Gastrocnemius medialis (tissue), 4 donors: ENCODE data around the gene FGF14. TPM values are rescaled to one million over a fixed set of nuclear protein-coding genes. Genes with fewer than 3 reads are reported as not detected.

Experiments
- ATAC-seq, 2 donors: fragments of 150-250 bp; one replicate each; pipeline ENCODE4 v1.9.1; 2016
- DNase-seq, 2 donors: peaks; one replicate each; pipeline ENCODE4 v3.0.0-alpha.2; 2019
- H3K27ac ChIP-seq, 4 donors: fragments of 200-600 bp; sonication (generic); 1 replicate in 1 of 4; 2 replicates in 3 of 4; pipeline ENCODE4 v1.5.1; 2016 to 2018; ENCODE audit warnings: mild to moderate bottlenecking in 2 of 4, moderate library complexity in 1 of 4
- H3K27me3 ChIP-seq, 3 donors: fragments of 200-600 bp; sonication (generic) in 2 of 3; 1 replicate in 1 of 3; 2 replicates in 2 of 3; pipeline versions ENCODE4 v1.5.1 to v1.6.0; 2016 to 2019; ENCODE audit warnings: mild to moderate bottlenecking in 1 of 3, moderate library complexity in 1 of 3
- H3K36me3 ChIP-seq, 2 donors: fragments of 200-600 bp; sonication (generic) in 1 of 2; one replicate each; pipeline ENCODE4 v1.5.1; 2017 to 2018
- H3K4me1 ChIP-seq, 2 donors: fragments of 200-600 bp; sonication (generic) in 1 of 2; one replicate each; pipeline ENCODE4 v1.5.1; 2016 to 2017; ENCODE audit warnings: mild to moderate bottlenecking in 2 of 2
- H3K4me3 ChIP-seq, 4 donors: fragments of 200-600 bp; sonication (generic) in 3 of 4; 1 replicate in 1 of 4; 2 replicates in 3 of 4; pipeline ENCODE4 v1.5.1; 2016 to 2019; ENCODE audit warnings: mild to moderate bottlenecking in 2 of 4
- H3K9me3 ChIP-seq, 3 donors: fragments of 200-600 bp; sonication (generic) in 2 of 3; 1 replicate in 1 of 3; 2 replicates in 2 of 3; pipeline ENCODE4 v1.5.1; 2016 to 2019
- POLR2A ChIP-seq, 2 donors: fragments of 450-650 bp; IDR thresholded peaks; one replicate each; pipeline ENCODE4 v1.6.1; 2017; ENCODE audit warnings: antibody characterized with exemption in 2 of 2, mild to moderate bottlenecking in 2 of 2, moderate library complexity in 2 of 2
- in situ Hi-C, 4 donors: fragments of 200-750 bp; cut with MboI; loops; one replicate each; pipeline versions ENCODE4 v1.15.0 to v1.8.0; 2017; ENCODE audit warnings: low sequenced_read_pairs in 4 of 4
- intact Hi-C: fragments of 100-400 bp; cut with DNase I; formaldehyde crosslinking; loops from one replicate; pipeline ENCODE4 v1.15.1; 2023; ENCODE audit warnings: low total_unique reads
- total RNA-seq, 4 donors: library from RNA; depleted of rRNA; stranded (reverse); fragments of >200 nt; gene quantifications; one replicate each; pipeline versions ENCODE4 v1.1.0 to v1.2.3, GENCODE V29; 2016
- TF ChIP-seq, protein P1 (sequence below), 5 experiments: fragments of 450-650 bp in 3 of 5; fragments of 200-600 bp in 2 of 5; sonication (generic) in 2 of 5; IDR thresholded peaks in 4 of 5; conservative IDR thresholded peaks in 1 of 5; 1 replicate in 4 of 5; 2 replicates in 1 of 5; pipeline ENCODE4 v1.5.1; 2016 to 2019; ENCODE audit warnings: antibody characterized with exemption in 5 of 5, mild to moderate bottlenecking in 3 of 5, moderate library complexity in 3 of 5

FGF14 gene
- total RNA-seq, 4 donors from 2014 or later, result 0.02 TPM; not detected in 3

DNA sequence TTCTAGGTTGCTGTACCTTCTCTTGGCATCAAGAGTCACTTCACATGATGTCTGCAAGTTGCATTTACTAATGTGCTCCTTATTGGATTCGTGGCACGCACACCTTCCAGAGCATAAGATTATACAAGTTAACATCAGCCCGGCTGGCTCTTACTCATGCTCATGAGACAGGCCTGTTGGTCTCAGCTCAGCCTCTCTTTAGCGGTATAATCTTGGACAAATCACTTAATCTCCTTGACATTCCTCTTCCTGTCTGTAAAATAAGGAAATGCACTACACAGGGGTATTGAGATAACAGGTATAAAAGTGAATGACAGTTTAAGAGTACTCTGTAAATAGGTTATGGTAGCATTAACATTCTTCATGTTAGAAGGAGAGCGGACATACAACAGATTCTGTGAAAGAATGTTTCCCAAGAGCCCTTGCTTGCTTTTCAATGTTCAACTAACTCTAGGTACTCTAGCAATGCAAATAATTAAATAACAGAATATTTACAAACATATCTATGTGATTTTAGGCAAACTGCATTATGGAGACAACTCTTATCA is 181.1 kb downstream of the FGF14 start:
- no peaks in the 10 kb centered on the region for H3K4me1 ChIP-seq
- H3K27me3 ChIP-seq, result no peaks in the 10 kb centered on the region
- no peak for DNase-seq
- in situ Hi-C loops (no loop called here), intact Hi-C loops (no loop called here)
- H3K4me3 ChIP-seq, result no peak overlapping the region
- ATAC-seq, result no peak
- TF ChIP-seq POLR2A (IDR thresholded peaks at IDR 0.05), result no peak
- TF ChIP-seq, protein P1, sequence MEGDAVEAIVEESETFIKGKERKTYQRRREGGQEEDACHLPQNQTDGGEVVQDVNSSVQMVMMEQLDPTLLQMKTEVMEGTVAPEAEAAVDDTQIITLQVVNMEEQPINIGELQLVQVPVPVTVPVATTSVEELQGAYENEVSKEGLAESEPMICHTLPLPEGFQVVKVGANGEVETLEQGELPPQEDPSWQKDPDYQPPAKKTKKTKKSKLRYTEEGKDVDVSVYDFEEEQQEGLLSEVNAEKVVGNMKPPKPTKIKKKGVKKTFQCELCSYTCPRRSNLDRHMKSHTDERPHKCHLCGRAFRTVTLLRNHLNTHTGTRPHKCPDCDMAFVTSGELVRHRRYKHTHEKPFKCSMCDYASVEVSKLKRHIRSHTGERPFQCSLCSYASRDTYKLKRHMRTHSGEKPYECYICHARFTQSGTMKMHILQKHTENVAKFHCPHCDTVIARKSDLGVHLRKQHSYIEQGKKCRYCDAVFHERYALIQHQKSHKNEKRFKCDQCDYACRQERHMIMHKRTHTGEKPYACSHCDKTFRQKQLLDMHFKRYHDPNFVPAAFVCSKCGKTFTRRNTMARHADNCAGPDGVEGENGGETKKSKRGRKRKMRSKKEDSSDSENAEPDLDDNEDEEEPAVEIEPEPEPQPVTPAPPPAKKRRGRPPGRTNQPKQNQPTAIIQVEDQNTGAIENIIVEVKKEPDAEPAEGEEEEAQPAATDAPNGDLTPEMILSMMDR (IDR thresholded peaks at IDR 0.05 in 4 of 5, conservative IDR thresholded peaks at IDR 0.05 in 1 of 5), result no peak
- no peaks in the 10 kb centered on the region for H3K9me3 ChIP-seq
- no peak overlapping the region for H3K27ac ChIP-seq
- H3K36me3 ChIP-seq, result no peaks in the 10 kb centered on the region

DNA sequence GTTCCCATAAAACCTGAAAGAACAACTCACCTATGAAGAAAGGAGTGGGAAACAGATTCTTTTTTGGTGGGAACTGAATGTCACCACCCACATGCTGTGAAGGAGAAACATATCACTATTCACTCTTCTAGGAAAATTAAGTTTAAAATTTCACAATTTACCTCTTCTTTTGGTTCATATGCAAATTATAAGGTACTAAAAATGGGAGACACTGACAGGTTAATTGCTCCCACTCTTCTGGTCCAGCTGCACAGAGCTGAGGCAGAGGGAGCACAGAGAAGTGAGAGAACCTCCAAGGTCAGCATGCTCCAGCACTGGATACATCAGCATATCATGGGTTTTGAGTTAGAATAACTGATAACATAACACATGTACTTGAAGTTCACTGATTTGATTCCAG is 186.9 kb downstream of the FGF14 start:
- ATAC-seq (no peak), DNase-seq (no peak)
- H3K4me3 ChIP-seq, result no peak overlapping the region
- H3K4me1 ChIP-seq, result no peaks in the 10 kb centered on the region
- no peaks in the 10 kb centered on the region for H3K36me3 ChIP-seq
- H3K9me3 ChIP-seq, result no peaks in the 10 kb centered on the region
- no peak overlapping the region for H3K27ac ChIP-seq
- no peaks in the 10 kb centered on the region for H3K27me3 ChIP-seq
- TF ChIP-seq, protein P1 (IDR thresholded peaks at IDR 0.05 in 4 of 5, conservative IDR thresholded peaks at IDR 0.05 in 1 of 5), result no peak
- no peak for TF ChIP-seq POLR2A (IDR thresholded peaks at IDR 0.05)
- intact Hi-C loops, result no loop called here
- in situ Hi-C loops, result no loop called here

DNA sequence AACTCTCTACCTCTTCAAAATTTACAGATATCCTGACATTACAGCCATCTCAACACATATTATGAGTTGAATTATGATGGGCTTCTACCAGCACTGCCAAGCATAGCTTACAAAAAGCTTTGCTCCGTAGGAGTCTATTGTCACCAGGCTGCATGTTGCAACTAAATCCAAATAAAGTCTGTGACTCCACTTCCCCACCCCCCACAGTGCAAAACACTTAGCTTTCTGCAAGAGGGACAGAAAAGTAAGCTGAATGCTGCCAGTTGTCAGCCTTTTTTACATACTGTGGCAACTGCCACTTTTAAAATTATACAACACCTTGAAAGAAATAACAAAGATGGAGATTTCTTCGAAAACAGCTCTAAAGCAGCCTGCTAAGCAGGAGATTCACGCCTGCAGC is 189.1 kb downstream of the FGF14 start:
- no peak for TF ChIP-seq POLR2A (IDR thresholded peaks at IDR 0.05)
- TF ChIP-seq, protein P1 (IDR thresholded peaks at IDR 0.05 in 4 of 5, conservative IDR thresholded peaks at IDR 0.05 in 1 of 5), result no peak
- Histone ChIP-seq H3K27ac (no peak overlapping the region), H3K4me3 (no peak overlapping the region), H3K4me1 (no peaks in the 10 kb centered on the region), H3K27me3 (no peaks in the 10 kb centered on the region), H3K9me3 (no peaks in the 10 kb centered on the region), H3K36me3 (no peaks in the 10 kb centered on the region)
- ATAC-seq, result no peak
- in situ Hi-C loops, result no loop called here
- intact Hi-C loops, result no loop called here
- no peak for DNase-seq

DNA sequence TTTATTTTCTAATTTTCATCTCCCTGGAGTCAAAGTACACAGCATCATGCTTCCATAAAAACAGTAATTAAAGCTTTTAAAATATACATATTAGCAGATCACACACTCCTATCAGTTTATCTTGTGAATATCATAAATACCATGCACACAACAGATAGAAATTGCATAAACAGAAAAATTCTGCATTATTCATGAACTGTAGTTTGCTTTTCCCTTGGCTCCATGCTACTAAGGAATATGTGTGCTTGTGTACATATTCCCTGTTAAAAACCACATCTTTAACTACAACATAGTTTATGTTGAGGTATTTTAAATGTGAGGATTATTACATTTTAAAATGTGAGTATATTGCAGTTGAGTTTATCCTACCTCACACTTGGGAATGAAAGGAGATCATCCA is 193.5 kb downstream of the FGF14 start:
- Histone ChIP-seq H3K4me3 (no peak overlapping the region), H3K4me1 (no peaks in the 10 kb centered on the region), H3K27me3 (no peaks in the 10 kb centered on the region), H3K27ac (no peak overlapping the region), H3K36me3 (no peaks in the 10 kb centered on the region), H3K9me3 (no peaks in the 10 kb centered on the region)
- intact Hi-C loops, result loop anchor here (5.0 kb wide), 1 partner anchor 634 kb away; no protein-coding TSS in a partner anchor
- in situ Hi-C loops, result no loop called here
- no peak for ATAC-seq
- no peak for DNase-seq
- TF ChIP-seq POLR2A (IDR thresholded peaks at IDR 0.05), result no peak
- TF ChIP-seq, protein P1 (IDR thresholded peaks at IDR 0.05 in 4 of 5, conservative IDR thresholded peaks at IDR 0.05 in 1 of 5), result no peak
